SK-N-SH treated with all-trans-retinoic acid at 6 μM for 48 hours (cell line): ENCODE data around the gene TBATA.

Experiments
- ESRRG ChIP-seq: fragments of 250-450 bp; sonication (Bioruptor Pico); IDR thresholded peaks from 2 replicates; pipeline ENCODE4 v1.6.1; 2021; ENCODE audit warnings: mild to moderate bottlenecking
- GLIS3 ChIP-seq: fragments of 250-450 bp; sonication (Bioruptor Pico); IDR thresholded peaks from 2 replicates; pipeline ENCODE4 v1.5.0; 2020; ENCODE audit warnings: mild to moderate bottlenecking, moderate library complexity
- SNAI2 ChIP-seq: fragments of 250-450 bp; sonication (Bioruptor Pico); IDR thresholded peaks from 2 replicates; pipeline ENCODE4 v1.5.0; 2020; ENCODE audit warnings: mild to moderate bottlenecking, moderate library complexity
- ZFP30 ChIP-seq: fragments of 450-650 bp; formaldehyde crosslinking; IDR thresholded peaks from 2 replicates; pipeline ENCODE4 v1.5.0; 2022; ENCODE audit warnings: mild to moderate bottlenecking, moderate library complexity
- TF ChIP-seq, protein P1 (sequence below): fragments of 250-450 bp; sonication (Bioruptor Pico); IDR thresholded peaks from 2 replicates; pipeline ENCODE4 v1.8.0; 2020; ENCODE audit warnings: mild to moderate bottlenecking, moderate library complexity, borderline replicate concordance
- TF ChIP-seq, protein P2 (sequence below): fragments of 250-450 bp; sonication (Bioruptor Pico); IDR thresholded peaks from 2 replicates; pipeline ENCODE4 v1.8.0; 2021; ENCODE audit warnings: low read depth, mild to moderate bottlenecking, moderate library complexity, borderline replicate concordance

- no peak for TF ChIP-seq ESRRG (CRISPR knock-in tag)
- TF ChIP-seq, protein P1, sequence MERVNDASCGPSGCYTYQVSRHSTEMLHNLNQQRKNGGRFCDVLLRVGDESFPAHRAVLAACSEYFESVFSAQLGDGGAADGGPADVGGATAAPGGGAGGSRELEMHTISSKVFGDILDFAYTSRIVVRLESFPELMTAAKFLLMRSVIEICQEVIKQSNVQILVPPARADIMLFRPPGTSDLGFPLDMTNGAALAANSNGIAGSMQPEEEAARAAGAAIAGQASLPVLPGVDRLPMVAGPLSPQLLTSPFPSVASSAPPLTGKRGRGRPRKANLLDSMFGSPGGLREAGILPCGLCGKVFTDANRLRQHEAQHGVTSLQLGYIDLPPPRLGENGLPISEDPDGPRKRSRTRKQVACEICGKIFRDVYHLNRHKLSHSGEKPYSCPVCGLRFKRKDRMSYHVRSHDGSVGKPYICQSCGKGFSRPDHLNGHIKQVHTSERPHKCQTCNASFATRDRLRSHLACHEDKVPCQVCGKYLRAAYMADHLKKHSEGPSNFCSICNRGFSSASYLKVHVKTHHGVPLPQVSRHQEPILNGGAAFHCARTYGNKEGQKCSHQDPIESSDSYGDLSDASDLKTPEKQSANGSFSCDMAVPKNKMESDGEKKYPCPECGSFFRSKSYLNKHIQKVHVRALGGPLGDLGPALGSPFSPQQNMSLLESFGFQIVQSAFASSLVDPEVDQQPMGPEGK (CRISPR knock-in tag): no peak
- TF ChIP-seq, protein P2, sequence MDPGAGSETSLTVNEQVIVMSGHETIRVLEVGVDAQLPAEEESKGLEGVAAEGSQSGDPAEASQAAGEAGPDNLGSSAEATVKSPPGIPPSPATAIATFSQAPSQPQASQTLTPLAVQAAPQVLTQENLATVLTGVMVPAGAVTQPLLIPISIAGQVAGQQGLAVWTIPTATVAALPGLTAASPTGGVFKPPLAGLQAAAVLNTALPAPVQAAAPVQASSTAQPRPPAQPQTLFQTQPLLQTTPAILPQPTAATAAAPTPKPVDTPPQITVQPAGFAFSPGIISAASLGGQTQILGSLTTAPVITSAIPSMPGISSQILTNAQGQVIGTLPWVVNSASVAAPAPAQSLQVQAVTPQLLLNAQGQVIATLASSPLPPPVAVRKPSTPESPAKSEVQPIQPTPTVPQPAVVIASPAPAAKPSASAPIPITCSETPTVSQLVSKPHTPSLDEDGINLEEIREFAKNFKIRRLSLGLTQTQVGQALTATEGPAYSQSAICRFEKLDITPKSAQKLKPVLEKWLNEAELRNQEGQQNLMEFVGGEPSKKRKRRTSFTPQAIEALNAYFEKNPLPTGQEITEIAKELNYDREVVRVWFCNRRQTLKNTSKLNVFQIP (CRISPR knock-in tag): no peak
- no peak for TF ChIP-seq SNAI2
- TF ChIP-seq GLIS3: no peak
- TF ChIP-seq ZFP30: no peak
Observed at GRCh38 chr10:70795613-70796012, 10.4 kb upstream of the TBATA start.
